Myocyte (in vitro differentiated cells): ENCODE results near the gene CABLES1. TPM values are rescaled to one million over a fixed set of nuclear protein-coding genes. Genes with fewer than 3 reads are reported as not detected.
"Not testable (repeated sequence)": the region's sequence is repeated elsewhere in the genome, so short reads cannot be mapped to it uniquely, and the experiment has no call there.

ENCODE experiments used
- DNase-seq: peaks from one replicate; pipeline ENCODE4 v3.0.0-alpha.2; 2012; ENCODE audit warnings: low read depth
- total RNA-seq: library from RNA; depleted of rRNA; stranded (reverse); fragments of >200 nt; gene quantifications from 2 replicates; pipeline ENCODE4 v1.2.3, GENCODE V29; 2014

The CABLES1 gene
- total RNA-seq, 1 donor from 2014 or later = 8.2 TPM

DNA sequence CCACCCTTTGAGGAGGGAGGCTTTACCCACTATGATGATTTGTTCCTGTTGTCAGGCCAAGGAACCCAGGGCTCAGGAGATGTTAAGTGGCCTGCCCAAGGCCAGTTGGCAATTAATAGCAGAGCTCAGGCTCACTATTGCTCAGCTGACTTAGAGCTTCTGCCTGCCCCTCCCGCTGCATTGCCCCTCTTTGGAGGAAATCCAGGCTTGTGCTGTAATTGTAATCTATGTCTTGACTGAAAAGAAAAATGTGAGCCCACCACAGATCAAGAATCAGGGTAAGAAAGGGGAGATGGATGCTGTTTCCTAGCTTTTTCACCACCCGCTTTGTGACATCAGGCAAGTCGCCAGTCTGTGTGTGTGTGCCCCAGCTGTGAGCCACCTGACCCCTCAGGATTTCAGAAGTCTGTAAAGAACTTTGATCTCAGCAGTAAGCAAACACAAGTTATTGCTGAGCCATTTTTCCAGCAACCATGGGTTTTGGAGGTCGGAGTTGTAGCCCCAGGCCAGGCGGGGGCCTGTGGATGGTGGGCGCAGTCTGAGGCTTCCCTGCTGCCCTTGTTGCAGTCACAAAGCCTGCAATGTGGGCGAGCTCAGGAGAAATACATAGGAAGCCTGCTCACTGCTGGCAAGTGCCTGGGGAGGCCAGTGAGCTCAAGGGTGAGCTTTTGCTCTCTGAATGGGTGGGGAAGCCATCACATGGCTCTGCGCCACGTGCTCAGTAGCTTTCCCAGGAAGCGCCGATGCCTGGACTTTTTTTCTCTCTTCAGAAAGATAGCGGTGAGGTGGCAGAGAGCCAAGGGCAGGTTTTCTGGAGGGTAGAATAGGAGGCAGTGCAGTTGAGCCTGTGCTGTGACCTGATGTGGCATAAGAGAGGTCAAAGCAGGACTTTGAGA is 6.1 kb downstream of the CABLES1 start:
- DNase-seq = peak; percentile 65

DNA sequence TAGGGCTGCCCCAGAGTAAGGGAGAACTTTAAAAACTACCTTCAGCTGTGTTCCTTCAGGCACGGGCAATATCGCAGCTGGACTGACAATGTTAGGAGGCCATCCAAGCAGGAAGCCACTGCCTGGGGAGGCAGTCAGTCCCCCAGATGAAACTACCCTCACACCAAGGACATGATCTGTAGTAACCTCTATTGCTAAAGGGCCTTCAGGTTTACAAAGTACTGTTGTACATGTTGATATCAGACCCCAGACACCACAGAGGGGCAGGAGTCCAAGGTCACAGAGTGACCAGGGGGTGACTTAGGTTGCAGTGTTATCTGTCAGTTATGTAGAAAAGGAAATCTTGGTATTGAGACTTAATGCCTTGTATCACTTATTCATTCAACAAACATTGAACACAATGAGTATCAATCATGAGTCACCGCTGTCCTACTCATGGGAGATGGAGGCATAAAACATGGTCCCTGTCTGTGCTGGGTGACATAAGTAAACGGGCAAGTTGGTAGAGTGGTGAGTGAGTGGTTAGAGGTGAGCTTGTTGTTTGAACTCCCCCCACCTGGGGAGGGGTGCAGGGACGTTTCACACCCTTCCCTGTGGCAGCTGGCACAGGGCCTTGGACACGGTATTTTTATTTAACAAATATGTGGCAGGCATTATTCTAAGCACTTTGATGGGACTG is 7.1 kb downstream of the CABLES1 start:
- DNase-seq = no peak

DNA sequence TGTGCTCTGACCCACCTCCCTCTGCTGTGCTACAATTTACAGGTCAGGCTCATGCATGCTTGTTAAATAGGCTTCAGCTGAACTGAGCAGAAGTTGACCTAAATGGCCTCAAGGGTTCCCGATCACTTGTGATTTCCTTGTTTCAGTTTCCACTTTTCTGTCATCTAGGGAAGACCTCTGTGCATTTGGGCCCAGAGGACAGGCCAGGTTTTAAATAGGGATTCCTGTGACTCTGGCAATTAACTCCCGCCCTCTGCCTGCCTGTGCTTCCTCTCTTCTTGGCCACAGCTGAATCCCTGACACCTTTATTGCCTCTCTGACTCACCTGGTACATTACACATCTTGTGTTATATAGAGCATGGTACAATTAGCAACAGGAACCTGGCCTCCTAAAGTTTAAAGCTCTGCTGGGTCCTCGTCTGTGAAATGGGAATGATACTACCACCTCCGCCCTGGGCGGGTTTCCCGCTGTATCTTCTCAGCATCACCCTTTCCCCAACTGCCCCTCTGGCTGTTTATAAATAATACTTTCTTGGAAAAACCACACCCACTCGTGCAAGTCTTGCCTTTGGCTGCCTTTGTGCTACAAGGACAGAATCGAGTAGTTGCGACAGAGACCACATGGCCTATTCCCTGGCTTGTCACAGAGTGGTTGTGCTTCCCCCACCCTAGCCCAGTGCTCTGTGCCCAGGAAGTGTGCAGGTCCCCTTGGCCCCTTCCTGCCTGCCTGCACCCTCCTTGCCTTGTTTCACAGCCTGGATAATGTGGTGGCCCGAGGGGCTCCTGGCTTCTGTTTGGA is 7.9 kb downstream of the CABLES1 start:
- DNase-seq = peak; percentile 61

DNA sequence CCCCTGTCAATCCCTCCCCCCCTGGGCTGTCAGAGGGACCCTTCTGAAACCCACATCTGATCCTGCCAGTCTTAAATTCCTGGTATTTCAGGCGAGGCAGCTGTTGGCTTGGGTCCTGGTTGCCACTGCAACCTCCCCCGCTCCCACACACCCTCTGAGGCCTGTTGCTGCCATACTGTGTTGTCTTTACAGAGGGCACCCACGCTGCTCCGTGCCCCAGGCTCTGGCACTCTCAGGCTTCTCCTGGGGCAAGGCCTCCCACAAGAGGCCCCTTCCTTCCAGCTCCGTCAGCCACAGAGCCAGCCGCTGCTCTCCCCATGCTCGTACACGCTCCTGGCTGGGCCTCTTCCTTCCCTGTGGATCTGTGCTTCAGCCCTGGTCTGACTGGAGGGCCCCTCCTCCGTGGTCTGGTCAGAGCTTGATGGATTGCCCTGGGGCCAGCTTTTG is 8.6 kb downstream of the CABLES1 start:
- DNase-seq = peak; percentile 84

DNA sequence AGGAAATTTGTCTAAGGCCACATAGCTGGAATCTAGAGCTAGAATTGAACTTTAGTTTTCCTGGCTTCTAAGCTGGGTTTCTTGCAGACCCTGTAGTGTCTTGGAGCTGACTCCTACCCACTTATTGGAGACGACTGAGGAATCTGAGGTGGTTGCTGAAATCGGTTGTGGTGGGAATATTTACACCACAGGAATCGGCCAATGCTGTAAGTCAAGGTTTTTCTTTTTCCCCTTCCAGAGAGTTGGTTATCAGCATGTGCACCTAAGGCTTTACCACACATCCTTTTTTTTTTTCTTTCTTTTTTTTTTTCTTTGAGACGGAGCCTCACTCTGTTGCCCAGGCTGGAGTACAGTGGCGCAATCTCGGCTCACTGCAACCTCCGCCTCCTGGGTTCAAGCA is 9.4 kb downstream of the CABLES1 start:
- no peak for DNase-seq

DNA sequence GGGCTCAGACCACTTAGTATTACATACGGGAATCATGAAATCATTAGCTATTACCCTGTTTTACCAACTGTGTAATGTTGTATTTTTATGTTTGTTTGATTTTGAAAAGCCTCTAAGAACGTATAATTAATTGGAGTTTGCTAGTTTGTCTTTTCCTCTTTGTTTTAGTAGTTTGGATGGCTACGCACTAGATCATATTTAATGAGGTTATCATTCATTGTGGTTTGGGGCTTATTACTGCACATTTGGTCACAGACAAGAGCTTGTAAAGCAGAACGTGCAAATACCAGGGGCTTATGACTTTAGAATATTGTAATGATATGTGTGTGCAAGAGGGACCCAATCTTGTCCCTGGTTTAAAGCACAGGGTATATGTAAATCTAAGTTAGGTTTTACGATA is 10.3 kb downstream of the CABLES1 start:
- DNase-seq = no peak

DNA sequence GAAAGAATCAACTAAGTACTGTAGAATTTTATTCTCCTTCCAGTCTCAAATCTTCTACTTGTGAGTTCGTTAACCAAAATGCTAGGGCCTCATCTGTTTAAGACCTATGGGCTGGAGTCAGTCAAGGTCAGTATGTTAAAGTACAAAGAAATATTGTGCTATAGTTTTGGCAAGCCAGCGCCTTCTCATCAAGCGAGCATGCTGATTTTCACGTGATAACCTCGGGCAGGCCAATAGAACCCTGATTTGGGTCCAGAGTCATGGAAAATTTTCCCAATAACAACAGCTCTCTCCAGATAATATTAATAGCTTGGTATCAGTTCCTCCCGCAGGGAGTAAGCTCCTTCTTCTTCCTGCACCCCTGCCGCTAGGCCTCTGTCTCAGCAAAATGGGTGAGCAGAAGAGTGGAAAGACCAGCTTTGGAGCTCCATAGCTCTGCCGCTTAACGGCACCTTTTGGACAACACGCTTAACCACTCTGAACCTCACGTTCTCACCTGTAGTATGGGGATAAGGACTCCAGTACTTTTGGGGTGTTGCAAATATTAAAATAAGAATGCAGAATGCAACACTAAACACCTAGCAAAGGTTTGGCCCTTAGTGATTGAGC is 11.7 kb downstream of the CABLES1 start:
- DNase-seq = no peak

DNA sequence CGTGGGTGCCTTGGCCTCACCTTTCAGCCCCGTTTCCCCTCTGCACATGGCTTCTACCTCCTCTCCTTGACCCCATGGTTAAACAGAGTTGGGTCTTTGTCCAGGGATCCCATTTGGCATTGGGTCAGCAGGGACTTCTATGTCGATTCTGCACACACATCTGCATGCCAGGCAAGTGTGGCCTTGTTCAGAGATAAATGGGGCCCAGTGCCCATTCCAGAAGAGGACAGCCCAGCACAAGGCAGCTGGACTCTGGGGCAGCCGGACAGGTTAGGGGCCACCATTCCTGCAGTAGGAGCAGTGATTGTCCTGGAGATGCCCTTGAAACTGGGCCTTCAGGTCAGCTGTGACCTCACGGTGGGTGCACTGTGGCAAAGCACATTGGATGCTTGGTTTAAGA is 13.1 kb downstream of the CABLES1 start:
- no peak for DNase-seq

DNA sequence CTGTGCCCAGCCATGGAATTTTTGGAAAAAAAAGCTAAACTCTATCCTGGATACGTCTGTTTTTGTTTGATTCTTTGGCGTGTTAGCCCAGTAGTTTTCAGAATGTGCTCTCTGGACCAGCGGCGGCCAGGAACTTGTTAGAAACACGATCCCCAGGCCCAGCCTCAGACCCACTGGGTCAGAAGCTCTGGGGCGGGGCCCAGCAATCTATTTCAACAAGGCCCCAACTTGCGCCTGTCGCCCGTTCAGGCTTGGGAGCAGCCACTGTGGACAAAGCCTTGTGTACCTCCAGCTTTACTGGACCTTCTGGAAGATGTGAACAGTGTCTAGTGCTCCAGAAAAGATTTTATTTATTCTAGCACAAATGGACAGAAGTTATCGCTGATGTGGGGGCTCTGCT is 14.3 kb downstream of the CABLES1 start:
- DNase-seq = no peak

DNA sequence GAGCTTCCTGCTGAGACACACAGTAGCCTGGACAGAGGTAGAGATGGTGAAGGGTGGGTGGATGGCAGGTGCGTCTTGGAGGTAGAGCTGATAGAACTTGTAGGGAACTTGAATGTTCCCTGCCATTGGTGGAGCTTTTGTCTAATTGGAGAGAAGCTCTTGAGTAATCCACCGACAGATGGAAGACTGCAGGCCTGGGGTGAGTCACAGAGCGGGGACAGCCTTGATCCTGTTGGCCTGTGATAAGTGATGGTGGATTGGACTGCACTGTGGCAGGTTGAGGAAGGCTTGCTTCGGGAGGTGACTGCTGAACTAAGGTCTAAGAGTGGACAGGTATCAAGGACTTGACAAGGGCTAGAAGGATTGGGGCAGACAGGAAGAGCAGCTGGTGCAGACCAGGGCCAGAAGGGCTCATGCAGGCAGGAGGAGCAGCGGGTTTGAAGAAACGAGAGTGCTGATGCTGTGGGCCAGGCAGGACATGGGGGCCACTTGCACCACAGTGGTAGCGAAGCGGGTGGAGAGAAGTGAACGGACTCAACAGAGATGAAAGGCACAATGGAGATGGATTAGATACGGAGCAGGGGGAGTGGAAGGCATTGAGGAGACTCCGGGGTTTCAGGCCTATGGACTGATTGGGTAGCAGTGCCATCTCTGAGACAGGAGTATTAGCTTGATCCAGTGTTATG is 16.3 kb downstream of the CABLES1 start:
- peak; percentile 26 for DNase-seq

DNA sequence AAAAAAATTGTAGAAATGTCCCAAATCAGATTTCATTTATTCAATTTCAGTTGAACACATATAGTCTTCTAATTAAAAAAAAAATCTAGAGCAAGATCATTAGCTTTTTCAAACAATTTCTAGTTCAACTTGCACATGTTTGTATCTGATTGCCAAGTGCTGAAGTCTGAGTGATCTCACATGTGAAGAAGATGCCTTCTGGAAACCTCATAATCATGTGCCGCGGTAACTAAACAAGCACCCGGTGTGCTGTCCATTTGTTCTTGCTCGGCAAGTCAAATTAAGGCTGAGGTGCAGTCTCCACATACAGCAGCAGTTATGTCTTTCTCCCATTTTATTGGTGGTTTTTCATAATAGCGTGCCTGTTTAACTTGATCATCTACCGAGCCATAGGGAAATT is 18.7 kb downstream of the CABLES1 start:
- peak; percentile 43 for DNase-seq

DNA sequence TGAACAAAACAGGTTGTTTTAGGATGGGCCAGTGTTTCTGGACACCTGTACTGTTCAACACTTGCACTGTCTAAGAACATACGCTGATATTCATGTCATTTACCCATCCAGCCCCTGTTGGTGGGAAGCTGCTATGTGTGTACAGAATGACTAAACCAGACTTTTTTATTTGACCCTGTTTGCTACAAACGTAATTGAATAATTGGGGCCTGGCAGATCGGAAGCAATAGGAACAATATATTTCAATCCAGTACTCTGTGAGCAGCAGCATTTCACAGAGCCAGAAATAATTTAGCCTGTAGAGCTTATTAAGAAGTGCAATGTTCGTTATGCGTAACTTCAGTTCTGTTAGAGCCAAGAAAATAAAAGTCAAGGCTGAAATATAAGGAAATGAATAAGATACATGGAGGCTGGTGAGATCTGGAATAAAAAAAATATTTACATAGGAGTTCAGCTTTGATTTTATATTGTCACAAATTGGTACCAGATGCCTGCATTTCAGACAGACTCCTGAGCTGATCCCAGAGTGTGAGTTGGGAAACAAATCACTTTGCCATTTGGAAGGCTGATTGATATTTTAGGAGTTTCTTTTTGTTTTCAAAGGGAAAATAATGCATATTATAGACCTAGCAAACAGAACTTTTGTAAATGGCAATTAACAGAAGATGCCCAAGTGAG is 19.7 kb downstream of the CABLES1 start:
- DNase-seq = no peak

DNA sequence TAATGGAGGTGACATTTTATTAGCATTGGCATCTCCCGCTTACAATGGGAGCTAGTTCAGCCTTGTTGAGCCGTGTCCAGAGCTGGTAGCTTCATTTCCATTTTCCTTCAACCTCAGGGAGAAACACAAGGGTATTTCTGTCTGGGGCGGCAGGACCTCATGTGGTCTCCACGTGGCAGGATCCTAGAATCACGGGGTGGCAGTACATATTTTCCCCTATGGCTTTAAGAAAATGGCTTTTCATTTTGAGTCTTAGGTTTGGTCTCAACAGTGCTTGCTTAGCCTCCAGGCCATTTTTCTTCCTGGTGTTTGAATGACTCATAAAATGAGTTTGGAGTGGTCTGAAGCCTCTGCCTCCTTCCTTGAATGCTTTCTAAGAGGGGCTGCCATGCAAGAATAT is 20.3 kb downstream of the CABLES1 start:
- DNase-seq = no peak

DNA sequence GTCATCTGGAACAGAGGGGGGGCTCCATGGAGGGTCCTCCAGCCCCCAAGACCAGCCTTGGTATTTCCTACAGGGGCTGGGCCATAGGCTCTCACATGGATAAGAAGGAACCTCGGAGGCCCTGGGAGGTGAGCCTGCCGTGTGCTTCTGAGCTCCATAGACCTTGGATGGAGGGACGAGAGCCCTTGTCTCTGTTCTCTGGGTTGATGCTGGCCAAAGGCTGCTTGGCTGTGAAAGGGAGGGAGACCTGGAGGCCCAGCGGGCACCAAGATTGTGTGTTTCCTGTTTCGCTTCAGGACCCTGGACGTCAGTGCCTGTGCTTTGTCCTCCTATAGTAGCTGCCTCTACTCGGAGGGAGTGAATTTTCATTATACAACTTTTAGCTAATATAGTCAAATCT is 20.8 kb downstream of the CABLES1 start:
- no peak for DNase-seq

DNA sequence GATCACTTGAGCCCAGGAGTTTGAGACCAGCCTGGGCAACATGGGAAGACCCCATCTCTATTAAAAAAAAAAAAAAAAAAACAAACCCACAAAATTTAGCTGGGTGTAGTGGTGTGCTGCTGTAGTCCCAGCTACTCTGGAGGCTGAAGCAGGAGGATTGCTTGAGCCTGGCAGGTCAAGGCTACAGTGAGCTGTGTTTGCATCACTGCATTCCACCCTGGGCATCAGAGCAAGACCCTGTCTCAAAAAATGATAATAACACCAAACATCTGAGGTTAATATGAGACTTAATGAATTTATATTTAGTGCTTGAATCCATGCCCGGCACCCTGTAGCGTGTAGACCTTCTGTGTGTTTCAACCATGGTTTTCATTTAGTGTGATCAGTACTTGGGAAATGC is 22.8 kb downstream of the CABLES1 start:
- DNase-seq = no peak

DNA sequence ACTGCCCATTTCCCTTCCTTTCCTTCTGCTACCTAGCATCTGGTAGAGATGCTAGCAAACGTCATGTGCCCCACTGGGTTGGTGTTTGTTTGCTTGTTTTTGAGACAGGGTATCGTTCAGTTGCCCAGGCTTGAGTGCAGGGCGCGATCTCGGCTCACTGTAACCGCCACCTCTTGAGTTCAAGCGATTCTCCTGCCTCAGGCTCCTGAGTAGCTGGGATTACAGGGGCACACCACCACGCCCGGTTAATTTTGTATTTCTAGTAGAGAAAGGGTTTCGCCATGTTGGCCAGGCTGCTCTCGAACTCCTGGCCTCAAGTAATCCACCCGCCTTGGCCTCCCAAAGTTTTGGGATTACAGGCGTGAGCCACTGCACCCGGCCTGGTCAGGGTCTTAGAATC is 23.6 kb downstream of the CABLES1 start:
- DNase-seq = not testable (repeated sequence)

DNA sequence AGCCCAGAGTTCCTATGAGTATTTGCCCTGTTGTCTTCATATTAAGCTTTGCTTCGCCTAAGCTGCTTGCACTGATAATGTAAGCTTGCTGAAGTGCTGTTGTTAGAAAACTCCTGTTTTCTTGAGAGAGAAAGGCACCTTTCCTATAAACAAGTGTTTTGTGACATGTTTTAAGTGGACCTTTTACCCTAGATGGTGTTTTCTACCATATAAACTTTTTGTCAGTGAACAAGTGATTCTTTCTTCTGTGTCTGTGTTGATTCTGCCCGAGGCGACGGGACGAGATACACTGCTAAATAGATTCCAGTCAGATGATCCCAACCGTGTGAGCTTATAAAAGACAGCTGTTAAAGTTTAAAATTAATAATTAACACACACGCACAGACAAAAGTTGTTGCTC is 24.1 kb downstream of the CABLES1 start:
- DNase-seq = peak; percentile 32

DNA sequence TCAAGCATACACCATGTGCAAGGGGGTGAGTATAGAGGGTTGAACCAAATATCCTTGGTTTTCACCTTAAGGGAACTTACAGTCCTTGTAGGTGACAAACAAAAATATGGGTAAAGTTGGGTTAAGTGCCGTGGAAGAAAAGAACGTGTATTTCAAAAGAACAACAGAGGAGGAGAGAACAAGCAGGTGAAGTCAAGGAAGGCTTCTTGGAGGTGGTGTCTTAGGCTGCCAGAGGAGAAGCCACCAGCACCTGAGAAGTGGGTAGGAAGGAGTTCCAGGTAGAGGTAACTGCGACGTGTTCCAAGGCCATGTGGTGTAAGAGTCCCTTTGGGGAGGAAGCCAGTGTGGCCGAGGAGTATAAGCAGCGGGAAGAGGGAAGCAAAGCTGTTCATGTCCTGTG is 27.2 kb downstream of the CABLES1 start:
- no peak for DNase-seq

DNA sequence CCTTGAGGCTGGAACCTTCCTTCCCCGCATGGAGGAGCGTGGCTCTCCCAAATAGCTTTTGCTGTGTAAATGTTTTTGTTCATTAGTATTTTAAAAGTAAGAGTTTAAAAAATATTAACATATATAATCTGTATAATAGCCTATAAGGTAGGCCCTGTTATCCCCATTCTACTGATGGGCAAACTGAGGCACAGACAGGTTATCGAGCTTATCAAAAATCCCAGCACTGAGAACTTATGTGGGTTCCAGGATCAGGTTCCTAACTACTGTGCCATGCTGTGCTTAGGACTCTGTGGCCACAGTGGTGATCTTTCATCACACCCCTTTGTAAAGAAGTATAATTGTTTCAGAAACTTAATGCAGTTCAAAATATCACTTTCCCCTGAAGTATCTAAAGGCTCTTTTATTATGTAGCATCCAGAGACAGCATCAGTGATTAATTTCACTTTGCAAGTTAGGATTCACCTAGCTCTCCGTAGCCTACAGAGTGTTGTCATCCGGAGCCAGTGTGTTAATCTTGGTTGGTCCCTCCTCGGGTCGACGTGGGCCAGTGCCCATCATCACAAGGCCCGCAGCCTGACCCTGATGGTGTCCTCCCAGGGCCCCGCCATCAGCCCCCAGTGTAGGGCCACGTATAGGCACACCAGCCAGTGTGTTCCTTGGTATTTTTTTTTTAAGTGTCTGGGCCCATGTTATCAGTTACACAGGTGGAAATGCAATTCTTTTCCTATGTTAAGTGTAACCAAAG is 28.7 kb downstream of the CABLES1 start:
- no peak for DNase-seq
